IMR-90 (cell line): Measurements from ENCODE around the gene TOR1AIP2. TPM values are rescaled to one million over a fixed set of nuclear protein-coding genes. Genes with fewer than 3 reads are reported as not detected.
"Not testable (repeated sequence)": the region's sequence is repeated elsewhere in the genome, so short reads cannot be mapped to it uniquely, and the experiment has no call there.

Experiments used
- ATAC-seq: fragments of 200-7000 bp; cut with Tn5 transposase; 2 replicates; pipeline ENCODE4 v1.9.1; 2020; ENCODE audit warnings: low read depth, mild to moderate bottlenecking, moderate library complexity
- BruUV-seq: library from RNA; stranded (reverse); fragments of 400-500 nt; replicated peaks from 2 replicates; lab custom pipeline; 2021; lab: Mats Ljungman, UMichigan
- CTCF ChIA-PET: fragments of 300-600 bp; formaldehyde crosslinking; extraction: SDS; loops from one replicate; lab custom pipeline; 2021; ENCODE audit warnings: antibody characterized with exemption; lab: Yijun Ruan, JAX
- POLR2A ChIA-PET: fragments of 300-600 bp; sonication (Branson Sonifier 250); formaldehyde crosslinking; loops from one replicate; lab custom pipeline; 2022; ENCODE audit warnings: antibody characterized with exemption; ENCODE audit not compliant: unreplicated experiment; lab: Charles Lee
- DNase-seq: peaks from one replicate; pipeline ENCODE4 v3.0.0; 2013
- H2AFZ ChIP-seq: replicated peaks from 2 replicates; pipeline ENCODE3; 2013; ENCODE audit warnings: low read length, mild to moderate bottlenecking; ENCODE audit not compliant: poor library complexity
- H2AK5ac ChIP-seq: 2 replicates; pipeline ENCODE4 v1.6.1; 2013; ENCODE audit warnings: low read depth, low read length, inconsistent platforms
- H2AK9ac ChIP-seq: replicated peaks from 2 replicates; pipeline ENCODE3; 2013; ENCODE audit warnings: mild to moderate bottlenecking, low read depth, low read length, moderate library complexity; ENCODE audit not compliant: poor library complexity
- H2BK120ac ChIP-seq: 2 replicates; pipeline ENCODE4 v1.6.1; 2013; ENCODE audit warnings: low read depth, low read length, inconsistent platforms
- H2BK15ac ChIP-seq: 3 replicates; pipeline ENCODE4 v1.6.1; 2013; ENCODE audit warnings: low read depth, low read length, inconsistent platforms
- H2BK20ac ChIP-seq: 2 replicates; pipeline ENCODE4 v1.6.1; 2013; ENCODE audit warnings: low read depth, mild to moderate bottlenecking, inconsistent platforms, low read length, moderate library complexity
- H2BK5ac ChIP-seq: 2 replicates; pipeline ENCODE4 v1.6.1; 2013; ENCODE audit warnings: mild to moderate bottlenecking, low read depth, low read length, inconsistent platforms; ENCODE audit not compliant: poor library complexity, severe bottlenecking
- H3K14ac ChIP-seq: replicated peaks from 2 replicates; pipeline ENCODE4 v1.6.1; 2013; ENCODE audit warnings: low read depth, low read length, inconsistent platforms
- H3K18ac ChIP-seq: 2 replicates; pipeline ENCODE4 v1.6.1; 2013; ENCODE audit warnings: low read depth, low read length, control low read depth
- H3K23ac ChIP-seq: 2 replicates; pipeline ENCODE4 v1.6.1; 2013; ENCODE audit warnings: low read depth, low read length, inconsistent platforms
- H3K27ac ChIP-seq: 2 replicates; pipeline ENCODE4 v1.5.1; 2013; ENCODE audit warnings: mild to moderate bottlenecking, control low read depth, low read length; ENCODE audit not compliant: insufficient read depth
- H3K27me3 ChIP-seq: 2 replicates; pipeline ENCODE4 v1.6.1; 2013; ENCODE audit warnings: low read length; ENCODE audit not compliant: control insufficient read depth, insufficient read depth
- H3K36me3 ChIP-seq: 2 replicates; pipeline ENCODE4 v1.6.1; 2013; ENCODE audit warnings: low read length, mixed read lengths; ENCODE audit not compliant: control insufficient read depth, insufficient read depth
- H3K4ac ChIP-seq: 2 replicates; pipeline ENCODE4 v1.6.1; 2013; ENCODE audit warnings: low read depth, low read length, inconsistent platforms
- H3K4me1 ChIP-seq: 2 replicates; pipeline ENCODE4 v1.6.1; 2013; ENCODE audit warnings: low read length, mixed read lengths; ENCODE audit not compliant: control insufficient read depth, insufficient read depth
- H3K4me2 ChIP-seq: 2 replicates; pipeline ENCODE4 v1.6.1; 2013; ENCODE audit warnings: low read depth, mild to moderate bottlenecking, control low read depth, low read length, moderate library complexity
- H3K4me3 ChIP-seq: 2 replicates; pipeline ENCODE4 v1.5.1; 2013; ENCODE audit warnings: low read depth, mild to moderate bottlenecking, control low read depth, low read length, moderate library complexity; ENCODE audit not compliant: insufficient read depth
- H3K56ac ChIP-seq: 2 replicates; pipeline ENCODE4 v1.6.1; 2013; ENCODE audit warnings: low read length, inconsistent platforms; ENCODE audit not compliant: insufficient read depth; ENCODE audit errors: extremely low read depth
- H3K79me1 ChIP-seq, 2 experiments: 2 replicates each; pipeline ENCODE4 v1.6.1; 2013; ENCODE audit warnings: low read length in 2 of 2, inconsistent platforms in 1 of 2, low read depth in 1 of 2
- H3K9ac ChIP-seq: 2 replicates; pipeline ENCODE4 v1.6.1; 2013; ENCODE audit warnings: low read depth, low read length, control low read depth
- H3K9me1 ChIP-seq: 2 replicates; pipeline ENCODE4 v1.6.1; 2013; ENCODE audit warnings: low read length, inconsistent platforms; ENCODE audit not compliant: insufficient read depth
- H3K9me3 ChIP-seq: 2 replicates; pipeline ENCODE4 v1.6.1; 2013; ENCODE audit warnings: low read length; ENCODE audit not compliant: control insufficient read depth, insufficient read depth
- H4K20me1 ChIP-seq: 2 replicates; pipeline ENCODE4 v1.6.1; 2013; ENCODE audit warnings: low read length, inconsistent platforms; ENCODE audit not compliant: insufficient read depth
- H4K5ac ChIP-seq: 2 replicates; pipeline ENCODE4 v1.6.1; 2013; ENCODE audit warnings: mild to moderate bottlenecking, low read depth, low read length, control low read depth
- H4K8ac ChIP-seq, 2 experiments: 2 replicates each; pipeline ENCODE4 v1.6.1; 2013; ENCODE audit warnings: low read depth in 2 of 2, low read length in 2 of 2, control low read depth in 1 of 2, inconsistent platforms in 1 of 2
- H4K91ac ChIP-seq: 2 replicates; pipeline ENCODE4 v1.6.1; 2013; ENCODE audit warnings: low read depth, low read length, inconsistent platforms; ENCODE audit not compliant: insufficient read depth
- WGBS, 2 experiments: methylation state at CpG; one replicate each; pipeline versions ENCODE4 v1.1.5 to v1.1.7; 2013; ENCODE audit warnings: missing lambda C conversion rate in 2 of 2; ENCODE audit not compliant: insufficient read length in 1 of 2; ENCODE audit errors: extremely low coverage in 2 of 2; 5-methylcytosine and 5-hydroxymethylcytosine counted together
- dilution Hi-C: fragments of 300-500 bp; cut with HindIII; formaldehyde crosslinking; loops from one replicate; pipeline ENCODE4 v1.14.3; 2018; ENCODE audit warnings: low sequenced_read_pairs; ENCODE audit not compliant: unreplicated experiment
- in situ Hi-C: fragments of 300-500 bp; cut with MboI; formaldehyde crosslinking; loops from 3 replicates; pipeline ENCODE4 v1.14.3; 2019; ENCODE audit warnings: low sequenced_read_pairs, inconsistent platforms, mixed read lengths
- intact Hi-C: fragments of 100-400 bp; cut with micrococcal nuclease; formaldehyde crosslinking; loops from 2 replicates; pipeline ENCODE4 v1.10.0; 2022
- polyA plus RNA-seq, 3 experiments: library from polyadenylated mRNA; depleted of rRNA; stranded (reverse); fragments of >200 nt; gene quantifications; 2 replicates each; pipeline ENCODE4 v1.2.3, GENCODE V29; 2012; ENCODE audit warnings: low replicate concordance in 1 of 3
- total RNA-seq: library from RNA; depleted of rRNA; stranded (reverse); fragments of >200 nt; gene quantifications from 2 replicates; pipeline ENCODE4 v1.2.3, GENCODE V29; 2012

TOR1AIP2 gene
- total and polyA plus RNA-seq, 2 of the 4 experiments (the other 2 are of a cell fraction) = 20.7 to 85.0 TPM

DNA sequence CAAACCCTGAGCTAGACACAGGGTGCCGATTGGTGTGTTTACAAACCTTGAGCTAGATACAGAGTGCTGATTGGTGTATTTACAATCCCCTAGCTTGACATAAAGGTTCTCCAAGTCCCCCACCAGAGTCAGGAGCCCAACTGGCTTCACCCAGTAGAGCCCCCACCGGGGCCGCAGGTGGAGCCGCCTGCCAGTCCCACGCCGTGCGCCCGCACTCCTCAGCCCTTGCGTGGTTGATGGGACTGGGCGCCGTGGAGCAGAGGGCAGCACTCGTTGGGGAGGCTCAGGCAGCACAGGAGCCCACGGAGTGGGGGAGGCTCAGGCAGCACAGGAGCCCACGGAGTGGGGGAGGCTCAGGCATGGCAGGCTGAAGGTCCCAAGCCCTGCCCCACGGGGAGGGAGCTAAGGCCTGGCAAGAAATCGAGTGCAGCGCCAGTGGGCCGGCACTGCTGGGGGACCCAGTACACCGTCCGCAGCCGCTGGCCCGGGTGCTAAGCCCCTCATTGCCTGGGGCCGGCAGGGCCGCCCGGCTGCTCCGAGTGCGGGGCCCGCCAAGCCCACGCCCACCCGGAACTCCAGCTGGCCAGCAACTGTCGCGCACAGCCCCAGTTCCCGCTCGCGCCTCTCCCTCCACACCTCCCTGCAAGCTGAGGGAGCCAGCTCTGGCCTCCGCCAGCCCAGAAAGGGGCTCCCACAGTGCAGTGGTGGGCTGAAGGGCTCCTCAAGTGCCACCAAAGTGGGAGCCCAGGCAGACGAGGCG is 40.7 kb downstream of the TOR1AIP2 start:
- dilution Hi-C loops = not testable (repeated sequence)

More for the DNA sequence above, 40.7 kb downstream of the TOR1AIP2 start:
- H3K4me1 ChIP-seq, DNase-seq, H3K14ac ChIP-seq, H3K9me3 ChIP-seq, POLR2A ChIA-PET, H2BK120ac ChIP-seq, H2BK15ac ChIP-seq, intact Hi-C loops, H3K56ac ChIP-seq, H2AK9ac ChIP-seq, H4K5ac ChIP-seq, in situ Hi-C loops, H3K18ac ChIP-seq, H3K9ac ChIP-seq, H3K9me1 ChIP-seq, H3K27ac ChIP-seq, H3K4me2 ChIP-seq, H2BK20ac ChIP-seq, BruUV-seq, H3K27me3 ChIP-seq, H3K23ac ChIP-seq, H3K4ac ChIP-seq, H2AK5ac ChIP-seq, H3K4me3 ChIP-seq, H4K8ac ChIP-seq, ATAC-seq, CTCF ChIA-PET, H2AFZ ChIP-seq, H4K91ac ChIP-seq, H4K20me1 ChIP-seq, H2BK5ac ChIP-seq: not testable (repeated sequence)
- peaks cover 5 to 18% of the 10 kb centered on the region in 2 experiments for H3K79me1 ChIP-seq
- 100% methylated on average over 6 of the region's 38 CpGs; no CpG with 5 or more reads in 1 of the 2 experiments for WGBS, 2 experiments
- H3K36me3 ChIP-seq = peaks cover 11% of the 10 kb centered on the region
